DMS114 treated with DMSO at 0.1 percent for 48 hours (cell line): ENCODE results near the gene CDK8.
"Not testable (repeated sequence)": the region's sequence is repeated elsewhere in the genome, so short reads cannot be mapped to it uniquely, and the experiment has no call there.

Experiments used
- DNase-seq: peaks from one replicate; lab custom pipeline; 2025; ENCODE audit not compliant: unreplicated experiment; lab: John Stamatoyannopoulos, UW

CDK8 gene

GRCh38 chr13:26310470-26310869, 56.5 kb downstream of the CDK8 start:
- DNase-seq = no peak

- not testable (repeated sequence) for DNase-seq
Observed at GRCh38 chr13:26312019-26312418, 58.1 kb downstream of the CDK8 start.

- DNase-seq = not testable (repeated sequence)
Observed at GRCh38 chr13:26316095-26316494, 62.2 kb downstream of the CDK8 start.

DNA sequence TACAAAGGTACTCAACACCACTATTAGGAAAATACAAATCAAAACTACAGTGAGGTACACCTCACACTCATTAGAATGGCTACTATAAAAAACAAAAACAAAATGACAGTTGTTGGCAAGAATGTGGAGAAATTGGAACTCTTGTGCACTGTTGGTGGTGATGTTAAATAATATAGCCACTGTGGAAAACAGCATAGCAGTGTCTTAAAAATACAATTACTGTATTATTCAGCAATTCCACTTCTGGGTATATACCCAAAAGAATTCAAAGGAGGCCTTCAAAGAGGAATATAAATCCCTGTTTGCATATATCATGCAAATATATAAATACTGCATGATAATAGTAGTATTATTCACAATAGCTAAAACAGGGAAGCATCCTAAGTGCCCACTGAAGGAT, 66.8 kb downstream of the CDK8 start:
- no peak for DNase-seq

GRCh38 chr13:26323127-26323526, 69.2 kb downstream of the CDK8 start:
- no peak for DNase-seq

- DNase-seq = no peak
Observed at GRCh38 chr13:26323764-26324163, 69.8 kb downstream of the CDK8 start.

DNA sequence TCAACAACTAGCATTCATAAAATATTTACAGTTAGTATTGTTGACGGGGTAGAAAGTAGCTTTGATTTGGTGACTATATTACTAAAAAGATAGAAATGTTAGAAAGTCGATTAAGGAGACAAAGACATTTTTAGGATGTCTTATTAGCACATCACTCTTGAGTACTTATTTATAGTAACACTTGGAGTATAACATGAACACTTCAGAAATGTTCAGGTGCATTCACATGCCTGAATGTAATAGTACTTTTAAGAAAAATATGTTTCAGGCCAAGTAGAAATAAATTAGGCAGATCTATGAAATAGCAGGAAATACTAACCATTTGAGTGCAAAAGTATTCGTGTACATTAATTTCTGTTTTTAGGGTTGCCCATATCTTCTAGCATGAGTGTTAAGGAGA, 70.4 kb downstream of the CDK8 start:
- no peak for DNase-seq

DNA sequence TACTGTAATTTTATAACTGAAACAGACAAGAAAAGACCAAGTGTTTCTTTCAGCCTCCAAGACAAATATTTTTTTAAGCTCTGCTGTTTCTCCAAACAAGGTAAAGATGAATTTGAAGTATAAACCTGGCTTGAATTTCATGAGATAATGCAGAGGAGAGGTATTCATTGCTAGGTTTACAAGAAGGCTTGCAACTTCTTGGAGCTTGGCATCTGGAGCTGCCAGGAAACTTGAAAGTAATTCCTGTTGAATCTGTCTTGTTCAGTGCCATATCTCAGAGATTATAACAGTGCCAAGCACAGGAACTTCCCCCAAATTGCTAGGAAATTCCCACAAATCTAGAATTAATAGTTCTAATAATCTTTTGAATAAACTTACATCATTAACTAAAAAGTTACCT, 70.9 kb downstream of the CDK8 start:
- no peak for DNase-seq

DNA sequence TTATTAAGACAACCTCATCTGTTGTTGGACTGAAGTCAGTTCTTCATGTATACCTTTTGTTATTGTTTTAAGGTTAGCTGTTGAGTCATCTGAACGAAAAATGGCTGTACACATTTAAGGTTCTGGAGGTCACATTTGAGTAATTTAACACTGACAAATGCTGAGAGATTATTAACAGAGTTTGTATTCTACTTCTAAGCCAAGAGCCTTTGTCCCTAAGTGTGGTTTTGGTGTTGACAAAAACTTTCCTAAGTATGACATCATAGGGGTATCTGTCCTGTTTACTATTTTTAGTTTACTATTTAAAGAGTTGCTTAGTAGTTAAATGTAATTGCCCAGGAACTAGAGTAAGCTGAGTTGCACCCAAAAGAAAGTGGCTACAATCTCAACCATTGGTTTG, 71.9 kb downstream of the CDK8 start:
- DNase-seq = no peak

DNA sequence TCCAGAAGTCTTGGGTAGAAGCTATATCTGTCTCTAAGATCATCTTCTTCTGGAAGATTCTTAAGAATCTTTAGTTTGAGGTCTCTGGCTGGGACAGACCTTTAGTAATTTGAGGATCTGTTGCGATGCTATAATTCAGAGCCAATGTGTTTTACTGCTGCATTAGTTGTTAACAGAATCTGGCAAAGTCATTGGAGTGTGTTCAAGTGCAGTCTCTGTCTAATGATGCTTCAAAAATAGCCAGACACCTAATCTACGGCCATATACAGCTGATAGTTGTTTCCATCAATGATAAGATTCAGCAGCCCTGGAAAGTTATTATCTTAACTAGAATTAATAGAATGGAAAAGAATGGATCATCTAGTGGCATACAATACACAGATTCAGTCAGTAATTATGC, 72.6 kb downstream of the CDK8 start:
- no peak for DNase-seq

DNA sequence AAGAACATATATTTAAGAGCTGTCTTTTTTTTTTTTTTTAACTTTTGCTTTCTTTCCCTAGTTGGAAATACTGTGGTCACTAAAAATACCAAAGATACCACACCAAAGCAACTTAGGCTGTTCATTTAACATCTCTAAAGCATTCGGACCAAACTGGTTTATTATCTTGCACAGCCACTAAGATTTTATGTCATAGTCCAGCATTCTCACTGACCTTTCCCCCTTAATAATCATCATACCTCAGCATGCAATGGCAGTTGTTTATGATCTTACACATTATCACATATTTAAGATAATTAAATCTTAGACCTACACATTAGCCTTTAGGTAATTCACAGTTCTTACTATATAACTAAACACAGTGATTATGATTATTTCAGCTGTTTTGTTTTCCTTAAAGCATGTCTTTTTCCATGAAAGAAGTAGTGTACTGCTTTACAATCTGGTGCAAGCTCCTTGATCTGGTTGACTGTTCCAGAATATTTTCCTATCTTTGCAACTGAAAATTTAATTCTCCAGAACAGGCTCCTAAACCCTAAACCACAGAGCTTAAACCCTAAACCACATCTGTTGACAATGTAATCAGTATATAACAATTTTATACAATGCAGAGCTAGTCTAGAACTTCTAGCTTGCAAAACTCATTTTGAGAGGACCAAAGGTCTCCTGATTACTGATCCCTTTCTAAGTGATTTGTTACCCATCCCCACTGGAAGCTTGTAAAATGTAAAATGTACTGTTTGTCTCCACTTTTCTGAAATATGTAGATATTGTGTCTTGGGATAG, 74.2 kb downstream of the CDK8 start:
- DNase-seq = no peak

DNA sequence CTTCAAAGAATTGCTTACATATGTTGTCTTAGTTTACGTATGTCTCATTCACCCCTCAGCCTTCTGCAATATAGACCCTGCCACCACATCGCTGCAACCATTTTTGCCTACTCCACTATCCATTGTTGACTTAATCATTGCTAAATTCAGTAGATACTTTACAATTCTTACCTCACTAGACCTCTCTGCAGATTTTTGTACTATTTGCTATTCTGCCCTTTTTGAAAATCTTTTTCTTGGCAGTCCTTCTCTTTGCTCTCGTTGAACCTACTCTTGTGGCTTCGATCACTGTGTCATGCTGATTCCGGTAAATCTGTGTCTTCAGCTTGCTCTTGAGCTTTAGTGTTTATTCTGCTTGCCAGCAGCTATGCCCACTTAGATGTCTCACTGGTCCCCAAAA, 81.2 kb downstream of the CDK8 start:
- DNase-seq = no peak

DNA sequence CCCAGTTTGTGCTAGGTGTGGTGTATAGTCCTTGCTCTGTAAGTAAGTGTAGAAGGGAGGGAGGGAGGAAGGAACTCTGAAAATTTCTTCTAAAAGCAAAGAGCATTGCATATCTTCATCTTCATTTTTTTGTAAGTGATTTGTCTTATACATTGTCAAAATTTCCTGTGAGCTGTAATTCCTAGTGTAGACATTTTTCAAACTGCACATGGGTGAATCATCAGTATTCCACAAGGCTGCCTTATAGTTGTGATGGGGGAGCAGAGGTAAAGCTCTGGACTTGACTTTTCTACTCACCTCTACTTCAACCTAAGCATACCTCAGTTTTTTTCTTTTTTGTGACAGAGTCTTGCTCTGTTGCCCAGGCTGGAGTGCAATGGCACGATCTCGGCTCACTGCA, 86.9 kb downstream of the CDK8 start:
- DNase-seq = no peak

DNA sequence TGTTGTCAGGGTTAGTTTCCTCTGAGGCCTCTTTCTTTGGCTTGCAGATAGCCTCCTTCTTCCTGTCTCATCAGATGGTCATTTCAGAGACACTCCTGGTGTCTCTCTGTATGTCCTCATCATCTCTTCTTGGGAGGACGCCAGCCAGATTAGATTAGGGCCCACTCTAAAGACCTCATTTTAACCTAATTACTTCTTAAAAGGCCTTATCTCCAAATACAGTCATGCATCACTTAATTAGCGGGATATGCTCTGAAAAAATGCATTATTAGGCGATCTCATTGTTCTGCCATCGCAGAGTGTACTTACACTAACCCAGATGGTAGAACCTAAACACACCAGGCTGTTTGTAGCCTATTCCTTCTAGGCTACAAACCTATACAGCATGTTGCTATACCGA, 89.0 kb downstream of the CDK8 start:
- DNase-seq = no peak

DNA sequence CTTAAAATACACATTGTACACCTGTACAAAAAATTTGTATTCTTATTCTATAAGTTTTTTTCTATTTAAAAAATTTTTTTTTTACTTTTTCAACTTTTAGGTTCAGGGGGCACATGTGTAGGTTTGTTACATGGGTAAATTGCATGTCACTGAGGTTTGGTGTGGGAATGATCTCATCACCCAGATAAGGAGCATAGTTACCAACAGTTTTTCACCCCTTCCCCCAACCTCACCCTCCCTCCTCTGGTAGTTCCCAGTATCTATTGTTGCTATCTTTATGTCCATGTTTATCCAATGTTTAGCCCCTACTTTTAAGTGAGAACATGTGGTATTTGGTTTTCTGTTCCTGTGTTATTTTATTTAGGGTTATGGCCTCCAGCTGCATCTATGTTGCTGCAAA, 89.9 kb downstream of the CDK8 start:
- no peak for DNase-seq

DNA sequence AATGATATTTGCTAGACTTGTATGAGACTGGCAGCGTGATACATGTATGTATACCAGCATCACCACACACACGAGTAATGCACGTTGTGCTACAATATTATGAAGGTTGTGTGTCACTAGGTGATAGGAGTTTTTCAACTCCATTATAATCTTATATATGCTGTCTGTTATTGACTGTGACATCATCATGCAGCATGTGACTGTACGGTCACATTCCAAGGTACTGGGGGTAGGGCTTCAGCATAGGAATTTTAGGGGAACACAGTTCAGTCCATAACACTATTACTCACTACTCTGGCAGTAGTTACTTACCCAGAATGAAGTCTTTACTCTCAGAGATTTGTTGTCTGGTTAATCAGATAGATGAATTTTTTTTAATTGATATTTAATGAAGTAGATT, 91.1 kb downstream of the CDK8 start:
- no peak for DNase-seq

GRCh38 chr13:26348966-26349365, 95.0 kb downstream of the CDK8 start:
- no peak for DNase-seq

GRCh38 chr13:26362261-26362660, 108.3 kb downstream of the CDK8 start:
- DNase-seq = no peak

DNA sequence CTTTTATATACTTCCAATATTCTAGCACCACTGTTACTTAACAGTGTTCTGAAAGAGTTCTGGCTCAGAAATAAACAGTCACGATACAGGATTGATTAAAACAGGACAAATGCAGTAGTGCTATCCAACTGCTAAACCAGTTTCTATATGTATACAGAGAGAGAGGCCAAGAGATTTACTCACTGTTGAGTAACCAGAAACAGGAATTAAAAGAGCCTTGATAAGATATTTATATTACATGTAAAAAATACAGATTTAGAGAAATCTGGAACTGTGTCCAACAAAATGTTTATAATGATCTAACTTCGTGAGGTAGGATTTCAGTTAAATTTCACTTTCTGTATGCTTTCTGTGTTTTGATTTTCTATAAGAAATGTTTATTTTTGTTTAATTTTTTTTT, 116.6 kb downstream of the CDK8 start:
- no peak for DNase-seq

DNA sequence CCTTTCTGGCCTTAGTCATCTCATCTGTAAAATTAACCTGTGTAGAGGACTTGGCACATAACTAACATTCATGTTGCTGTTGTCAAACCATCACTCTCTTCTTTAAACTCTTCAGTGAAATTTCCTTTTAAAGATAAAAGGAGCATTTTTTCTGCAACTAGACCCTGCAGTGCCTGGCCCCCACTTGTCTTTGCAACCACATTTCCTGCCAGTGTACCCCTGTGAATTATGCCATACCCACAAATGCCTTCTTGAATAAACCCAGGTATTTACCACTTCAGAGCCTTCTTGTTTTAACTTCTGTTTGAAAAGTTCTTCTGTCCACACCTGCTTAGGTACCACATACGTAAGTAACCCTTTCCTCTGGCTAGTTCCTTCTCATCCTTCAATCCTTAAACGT, 118.8 kb downstream of the CDK8 start:
- DNase-seq = no peak

DNA sequence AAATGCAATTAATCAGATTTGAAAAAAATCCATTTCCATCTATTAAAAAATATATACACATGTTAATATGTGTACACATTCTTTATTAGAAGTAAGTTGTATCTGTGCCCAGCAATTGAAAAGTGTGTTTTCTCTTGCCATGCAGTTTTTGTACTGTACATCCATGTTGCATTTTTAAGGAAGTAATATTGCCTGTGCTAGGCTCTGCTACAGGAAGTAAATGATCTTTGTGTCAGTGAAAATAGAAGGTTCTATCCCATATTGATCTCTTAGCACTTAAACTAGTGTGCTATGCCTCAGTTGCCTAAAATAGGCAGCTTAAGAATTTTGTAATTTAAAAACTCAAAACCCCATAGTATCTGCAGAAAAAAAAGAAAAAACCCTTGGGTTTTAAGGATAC, 122.5 kb downstream of the CDK8 start:
- no peak for DNase-seq

GRCh38 chr13:26377038-26377437, 123.1 kb downstream of the CDK8 start:
- peak; percentile 2 for DNase-seq

- DNase-seq = no peak
Observed at GRCh38 chr13:26378116-26378515, 124.2 kb downstream of the CDK8 start.
